CD14-positive monocyte (primary cell): ENCODE data around the gene FAIM2. TPM values are rescaled to one million over a fixed set of nuclear protein-coding genes. Genes with fewer than 3 reads are reported as not detected.
A peak's percentile ranks its signal among the peaks of the same experiment; 100 is the strongest.

Experiments
- DNase-seq, 3 donors: peaks; one replicate each; pipeline ENCODE4 v3.0.0-alpha.2; 2011 to 2022
- H2AFZ ChIP-seq: 2 replicates; pipeline ENCODE4 v1.6.0; 2012; ENCODE audit warnings: mild to moderate bottlenecking, low read depth, low read length, inconsistent platforms; ENCODE audit not compliant: insufficient read depth, poor library complexity, severe bottlenecking
- H3K27ac ChIP-seq, 2 donors: 1 replicate in 1 of 2; 2 replicates in 1 of 2; pipeline ENCODE4 v1.5.1; 2012 to 2013; ENCODE audit warnings: low read length in 2 of 2, control low read depth in 1 of 2, inconsistent platforms in 1 of 2, low read depth in 1 of 2, mild to moderate bottlenecking in 1 of 2
- H3K27me3 ChIP-seq, 2 donors: one replicate each; pipeline versions ENCODE4 v1.6.0 to v1.6.1; 2011 to 2013; ENCODE audit warnings: low read length in 2 of 2; ENCODE audit not compliant: control insufficient read depth in 2 of 2, insufficient read depth in 2 of 2
- H3K36me3 ChIP-seq, 2 donors: replicated peaks in 1 of 2; 1 replicate in 1 of 2; 2 replicates in 1 of 2; pipeline versions ENCODE4 v1.5.1 to v1.6.1; 2012 to 2013; ENCODE audit warnings: low read length in 2 of 2, control low read depth in 1 of 2, inconsistent platforms in 1 of 2, mild to moderate bottlenecking in 1 of 2; ENCODE audit not compliant: insufficient read depth in 2 of 2, control insufficient read depth in 1 of 2
- H3K4me1 ChIP-seq, 2 donors: 1 replicate in 1 of 2; 2 replicates in 1 of 2; pipeline versions ENCODE4 v1.5.1 to v1.6.1; 2012 to 2013; ENCODE audit warnings: low read length in 2 of 2, control low read depth in 1 of 2, inconsistent platforms in 1 of 2, mild to moderate bottlenecking in 1 of 2, moderate library complexity in 1 of 2; ENCODE audit not compliant: insufficient read depth in 2 of 2, control insufficient read depth in 1 of 2
- H3K4me2 ChIP-seq: replicated peaks from 2 replicates; pipeline ENCODE3; 2012; ENCODE audit warnings: low read length, moderate library complexity, mild to moderate bottlenecking; ENCODE audit not compliant: poor library complexity, severe bottlenecking; ENCODE audit errors: extremely low read depth
- H3K4me3 ChIP-seq, 3 experiments: fragments of 200-600 bp in 1 of 3; sonication (generic) in 1 of 3; replicated peaks in 1 of 3; 1 replicate in 2 of 3; 2 replicates in 1 of 3; pipeline ENCODE4 v1.5.1; 2011 to 2013; ENCODE audit warnings: low read length in 3 of 3, mild to moderate bottlenecking in 3 of 3, control low read depth in 2 of 3, low read depth in 2 of 3, inconsistent platforms in 1 of 3, moderate library complexity in 1 of 3
- H3K79me2 ChIP-seq: 2 replicates; pipeline ENCODE4 v1.6.0; 2012; ENCODE audit warnings: mild to moderate bottlenecking, control low read depth, inconsistent platforms, low read length, moderate library complexity; ENCODE audit not compliant: insufficient read depth
- H3K9ac ChIP-seq: 2 replicates; pipeline ENCODE4 v1.6.0; 2017; ENCODE audit warnings: low read length, mild to moderate bottlenecking; ENCODE audit not compliant: insufficient read depth, poor library complexity, severe bottlenecking
- H3K9me3 ChIP-seq, 2 donors: replicated peaks in 1 of 2; 1 replicate in 1 of 2; 2 replicates in 1 of 2; pipeline versions ENCODE4 v1.5.1 to v1.6.1; 2012 to 2013; ENCODE audit warnings: low read length in 2 of 2, control low read depth in 1 of 2; ENCODE audit not compliant: control insufficient read depth in 1 of 2, insufficient read depth in 1 of 2
- H4K20me1 ChIP-seq: 2 replicates; pipeline ENCODE4 v1.6.0; 2012; ENCODE audit warnings: mild to moderate bottlenecking, low read length, control low read depth, moderate library complexity; ENCODE audit not compliant: insufficient read depth
- H3K27ac Mint-ChIP-seq, 7 donors: one replicate each; pipeline ENCODE4 v1.8.0; 2020; ENCODE audit warnings: mild to moderate bottlenecking in 7 of 7, mixed read lengths in 7 of 7, moderate library complexity in 6 of 7, inconsistent platforms in 2 of 7
- H3K27me3 Mint-ChIP-seq, 3 donors: one replicate each; pipeline ENCODE4 v1.8.0; 2021 to 2022; ENCODE audit warnings: low read depth in 3 of 3, mild to moderate bottlenecking in 3 of 3, mixed read lengths in 3 of 3, moderate library complexity in 3 of 3, inconsistent platforms in 1 of 3
- H3K36me3 Mint-ChIP-seq, 2 donors: one replicate each; pipeline ENCODE4 v1.8.0; 2020; ENCODE audit warnings: mixed read lengths in 2 of 2, inconsistent platforms in 1 of 2, mild to moderate bottlenecking in 1 of 2
- H3K4me1 Mint-ChIP-seq: one replicate; pipeline ENCODE4 v1.8.0; 2020; ENCODE audit warnings: mild to moderate bottlenecking, mixed read lengths
- H3K4me3 Mint-ChIP-seq, 2 donors: one replicate each; pipeline ENCODE4 v1.8.0; 2020; ENCODE audit warnings: mild to moderate bottlenecking in 2 of 2, mixed read lengths in 2 of 2, moderate library complexity in 1 of 2
- H3K9me3 Mint-ChIP-seq, 7 donors: one replicate each; pipeline ENCODE4 v1.8.0; 2020 to 2022; ENCODE audit warnings: mixed read lengths in 7 of 7, mild to moderate bottlenecking in 6 of 7, moderate library complexity in 6 of 7, inconsistent platforms in 2 of 7
- CTCF ChIP-seq: fragments of 200-600 bp; IDR thresholded peaks from one replicate; pipeline ENCODE4 v1.8.0; 2022; ENCODE audit warnings: antibody characterized with exemption, mild to moderate bottlenecking
- WGBS: methylation state at CpG from one replicate; pipeline ENCODE4 v1.1.5; 2013; ENCODE audit warnings: missing lambda C conversion rate; ENCODE audit not compliant: insufficient coverage; 5-methylcytosine and 5-hydroxymethylcytosine counted together
- intact Hi-C, 2 donors: fragments of 100-400 bp; cut with micrococcal nuclease; formaldehyde crosslinking; loops; one replicate each; pipeline versions ENCODE4 v1.15.0 to v1.15.1; 2023
- polyA plus RNA-seq, 3 donors: library from polyadenylated mRNA; depleted of rRNA in 1 of 3; unstranded in 2 of 3; stranded (reverse) in 1 of 3; fragments of 300-500 nt in 2 of 3; fragments of >200 nt in 1 of 3; fragmentation: Illumina TruSeq in 2 of 3; gene quantifications; 1 replicate in 2 of 3; 2 replicates in 1 of 3; pipeline ENCODE4 v1.2.3, GENCODE V29; 2012 to 2021

The FAIM2 gene
- polyA plus RNA-seq, 3 donors = not detected

- no peaks in the 10 kb centered on the region for H3K36me3 Mint-ChIP-seq
Observed at GRCh38 chr12:49868449-49868848, 35.3 kb downstream of the FAIM2 start.

GRCh38 chr12:49867570-49868341 is 35.9 kb downstream of the FAIM2 start:
- intact Hi-C loops = no loop called here
- H3K27me3 ChIP-seq = no peaks in the 10 kb centered on the region
- no peak overlapping the region for H2AFZ ChIP-seq
- H3K4me3 ChIP-seq = no peak overlapping the region
- H3K27ac ChIP-seq = no peak overlapping the region
- Mint-ChIP-seq H3K4me3 (peak overlapping the region in 1 of 2 donors; percentile 5), H3K36me3 (no peaks in the 10 kb centered on the region), H3K27me3 (peaks cover 9 to 30% (median 21%) of the 10 kb centered on the region in 3 donors), H3K9me3 (peaks cover 0 to 3% (median 0%) of the 10 kb centered on the region in 7 donors), H3K27ac (peak overlapping the region in 1 of 7 donors; percentile 27), H3K4me1 (no peaks in the 10 kb centered on the region)
- WGBS = 54% methylated on average over 3 of the region's 11 CpGs
- DNase-seq = no peak
- H3K79me2 ChIP-seq = no peaks in the 10 kb centered on the region
- no peak for TF ChIP-seq CTCF
- no peaks in the 10 kb centered on the region for H3K9me3 ChIP-seq
- H4K20me1 ChIP-seq = no peaks in the 10 kb centered on the region
- no peaks in the 10 kb centered on the region for H3K36me3 ChIP-seq
- H3K9ac ChIP-seq = no peak overlapping the region
- H3K4me2 ChIP-seq = no peak overlapping the region
- no peaks in the 10 kb centered on the region for H3K4me1 ChIP-seq

More at GRCh38 chr12:49868449-49868848, 35.3 kb downstream of the FAIM2 start:
- Histone ChIP-seq H3K79me2 (no peaks in the 10 kb centered on the region), H3K36me3 (no peaks in the 10 kb centered on the region), H3K4me2 (no peak overlapping the region), H3K27me3 (no peaks in the 10 kb centered on the region), H3K9ac (no peak overlapping the region), H3K27ac (no peak overlapping the region), H2AFZ (no peak overlapping the region), H4K20me1 (no peaks in the 10 kb centered on the region), H3K4me3 (no peak overlapping the region), H3K9me3 (no peaks in the 10 kb centered on the region), H3K4me1 (no peaks in the 10 kb centered on the region)
- H3K27ac Mint-ChIP-seq = no peak overlapping the region
- WGBS = 94% methylated on average over 13 of the region's 16 CpGs
- H3K4me1 Mint-ChIP-seq = no peaks in the 10 kb centered on the region
- no peak for DNase-seq
- no peak for TF ChIP-seq CTCF
- H3K27me3 Mint-ChIP-seq = peaks cover 9 to 30% (median 21%) of the 10 kb centered on the region in 3 donors
- peaks cover 0 to 3% (median 0%) of the 10 kb centered on the region in 7 donors for H3K9me3 Mint-ChIP-seq
- intact Hi-C loops = no loop called here
- H3K4me3 Mint-ChIP-seq = no peak overlapping the region
